Prostate gland (tissue), 2 donors: ENCODE measurements around the gene CTTNBP2NL. TPM values are rescaled to one million over a fixed set of nuclear protein-coding genes. Genes with fewer than 3 reads are reported as not detected.
A peak's percentile ranks its signal among the peaks of the same experiment; 100 is the strongest.

Source experiments
- DNase-seq: peaks from one replicate; pipeline ENCODE4 v3.0.0-alpha.2; 2019; ENCODE audit warnings: low spot score
- H3K27ac ChIP-seq, 2 donors: fragments of 200-600 bp; sonication (generic); 2 replicates each; pipeline ENCODE4 v1.5.1; 2017 to 2019
- H3K27me3 ChIP-seq: fragments of 200-600 bp; sonication (generic); replicated peaks from 2 replicates; pipeline ENCODE4 v1.5.1; 2019; ENCODE audit not compliant: insufficient read depth
- H3K36me3 ChIP-seq, 2 donors: fragments of 200-600 bp; sonication (generic); 1 replicate in 1 of 2; 2 replicates in 1 of 2; pipeline versions ENCODE4 v1.5.1 to v1.8.1; 2017 to 2019
- H3K4me1 ChIP-seq: fragments of 200-600 bp; sonication (generic); replicated peaks from 2 replicates; pipeline ENCODE4 v1.5.1; 2019
- H3K4me3 ChIP-seq, 2 donors: fragments of 200-600 bp; sonication (generic); 2 replicates each; pipeline ENCODE4 v1.5.1; 2017 to 2019
- H3K9me3 ChIP-seq: fragments of 200-600 bp; sonication (generic); 2 replicates; pipeline ENCODE4 v1.5.1; 2017
- CTCF ChIP-seq, 4 experiments: fragments of 200-600 bp in 2 of 4; fragments of 450-650 bp in 2 of 4; sonication (generic) in 2 of 4; IDR thresholded peaks; 1 replicate in 3 of 4; 2 replicates in 1 of 4; pipeline ENCODE4 v1.5.1; 2016 to 2019; ENCODE audit warnings: antibody characterized with exemption in 4 of 4, mild to moderate bottlenecking in 2 of 4, moderate library complexity in 2 of 4
- POLR2A ChIP-seq: fragments of 450-650 bp; IDR thresholded peaks from one replicate; pipeline ENCODE4 v1.6.1; 2016; ENCODE audit warnings: antibody characterized with exemption, mild to moderate bottlenecking
- POLR2AphosphoS5 ChIP-seq: sonication (generic); formaldehyde crosslinking; IDR thresholded peaks from one replicate; pipeline ENCODE4 v1.6.1; 2017; ENCODE audit warnings: antibody characterized with exemption
- WGBS: methylation state at CpG from one replicate; pipeline ENCODE4 v1.1.5; 2018; 5-methylcytosine and 5-hydroxymethylcytosine counted together
- intact Hi-C: fragments of 100-400 bp; cut with DNase I; formaldehyde crosslinking; loops from one replicate; pipeline ENCODE4 v1.14.2; 2022
- total RNA-seq, 2 donors: library from RNA; depleted of rRNA; stranded (reverse); fragments of >200 nt; gene quantifications; one replicate each; pipeline ENCODE4 v1.1.0, GENCODE V29; 2016

CTTNBP2NL gene
- total RNA-seq: 10 to 100 TPM; 10.6 to 15.2 TPM

GRCh38 chr1:112395821-112396652 is at the start of gene CTTNBP2NL:
Gene CTTNBP2NL, plus strand, starts transcription at chr1:112396214. Its CDS starts 19,952 bp downstream, at chr1:112416166.
- intact Hi-C loops: loop anchor here (2.0 kb wide), 2 partner anchors 69 to 311 kb away; partner anchors contain the start of gene RHOC
- Histone ChIP-seq H3K9me3 (no peaks in the 10 kb centered on the region), H3K27ac (peak within 1 kb of the TSS; percentile 85 to 87), H3K27me3 (no peaks in the 10 kb centered on the region), H3K4me1 (peaks cover 8% of the 10 kb centered on the region), H3K4me3 (peak within 1 kb of the TSS; percentile 65 to 76), H3K36me3 (no peaks in the 10 kb centered on the region)
- DNase-seq: peak; percentile 98
- under 1% methylated on average over 53 of the region's 53 CpGs for WGBS
- TF ChIP-seq POLR2A (peak; percentile 75), POLR2AphosphoS5 (peak; percentile 94), CTCF (IDR thresholded peaks at IDR 0.05) (peak in 2 of 4 experiments; percentile 2 to 18)

- no peak for DNase-seq
- H3K9me3 ChIP-seq: no peaks in the 10 kb centered on the region
- no peaks in the 10 kb centered on the region for H3K4me1 ChIP-seq
- TF ChIP-seq CTCF (IDR thresholded peaks at IDR 0.05): no peak
- TF ChIP-seq POLR2A: no peak
- peak; percentile 21 for TF ChIP-seq POLR2AphosphoS5
- WGBS: 42% methylated on average over 3 of the region's 3 CpGs
- intact Hi-C loops: no loop called here
- H3K27ac ChIP-seq: peak overlapping the region in 1 of 2 donors; percentile 28
- no peak overlapping the region for H3K4me3 ChIP-seq
- H3K36me3 ChIP-seq: no peaks in the 10 kb centered on the region
- no peaks in the 10 kb centered on the region for H3K27me3 ChIP-seq
These were observed 49.1 kb upstream of the CTTNBP2NL start for GRCh38 chr1:112346801-112347350.

GRCh38 chr1:112356765-112357164 is 39.2 kb upstream of the CTTNBP2NL start:
- H3K36me3 ChIP-seq: no peaks in the 10 kb centered on the region
- no peak overlapping the region for H3K4me3 ChIP-seq
- TF ChIP-seq POLR2A (no peak), CTCF (IDR thresholded peaks at IDR 0.05) (no peak), POLR2AphosphoS5 (no peak)
- no peaks in the 10 kb centered on the region for H3K27me3 ChIP-seq
- H3K4me1 ChIP-seq: peaks cover 2% of the 10 kb centered on the region
- DNase-seq: no peak
- peak overlapping the region; percentile 46 to 54 for H3K27ac ChIP-seq
- intact Hi-C loops: no loop called here
- no peaks in the 10 kb centered on the region for H3K9me3 ChIP-seq
- 44% methylated on average over 2 of the region's 2 CpGs for WGBS

- TF ChIP-seq POLR2A: no peak
- no peak for TF ChIP-seq CTCF (IDR thresholded peaks at IDR 0.05)
- DNase-seq: no peak
- Histone ChIP-seq H3K4me3 (no peak overlapping the region), H3K4me1 (peaks cover 2% of the 10 kb centered on the region), H3K27ac (peak overlapping the region; percentile 46 to 54), H3K27me3 (no peaks in the 10 kb centered on the region), H3K36me3 (no peaks in the 10 kb centered on the region), H3K9me3 (no peaks in the 10 kb centered on the region)
- intact Hi-C loops: no loop called here
- 64% methylated on average over 6 of the region's 6 CpGs for WGBS
These were observed 38.5 kb upstream of the CTTNBP2NL start for GRCh38 chr1:112357467-112357866.
